ENCODE measurements around the gene AAR2. TPM values are rescaled to one million over a fixed set of nuclear protein-coding genes. Genes with fewer than 3 reads are reported as not detected.

The AAR2 gene, protein sequence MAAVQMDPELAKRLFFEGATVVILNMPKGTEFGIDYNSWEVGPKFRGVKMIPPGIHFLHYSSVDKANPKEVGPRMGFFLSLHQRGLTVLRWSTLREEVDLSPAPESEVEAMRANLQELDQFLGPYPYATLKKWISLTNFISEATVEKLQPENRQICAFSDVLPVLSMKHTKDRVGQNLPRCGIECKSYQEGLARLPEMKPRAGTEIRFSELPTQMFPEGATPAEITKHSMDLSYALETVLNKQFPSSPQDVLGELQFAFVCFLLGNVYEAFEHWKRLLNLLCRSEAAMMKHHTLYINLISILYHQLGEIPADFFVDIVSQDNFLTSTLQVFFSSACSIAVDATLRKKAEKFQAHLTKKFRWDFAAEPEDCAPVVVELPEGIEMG
- total RNA-seq, result 10 to 100 TPM; 25.3 to 27.8 TPM

DNA sequence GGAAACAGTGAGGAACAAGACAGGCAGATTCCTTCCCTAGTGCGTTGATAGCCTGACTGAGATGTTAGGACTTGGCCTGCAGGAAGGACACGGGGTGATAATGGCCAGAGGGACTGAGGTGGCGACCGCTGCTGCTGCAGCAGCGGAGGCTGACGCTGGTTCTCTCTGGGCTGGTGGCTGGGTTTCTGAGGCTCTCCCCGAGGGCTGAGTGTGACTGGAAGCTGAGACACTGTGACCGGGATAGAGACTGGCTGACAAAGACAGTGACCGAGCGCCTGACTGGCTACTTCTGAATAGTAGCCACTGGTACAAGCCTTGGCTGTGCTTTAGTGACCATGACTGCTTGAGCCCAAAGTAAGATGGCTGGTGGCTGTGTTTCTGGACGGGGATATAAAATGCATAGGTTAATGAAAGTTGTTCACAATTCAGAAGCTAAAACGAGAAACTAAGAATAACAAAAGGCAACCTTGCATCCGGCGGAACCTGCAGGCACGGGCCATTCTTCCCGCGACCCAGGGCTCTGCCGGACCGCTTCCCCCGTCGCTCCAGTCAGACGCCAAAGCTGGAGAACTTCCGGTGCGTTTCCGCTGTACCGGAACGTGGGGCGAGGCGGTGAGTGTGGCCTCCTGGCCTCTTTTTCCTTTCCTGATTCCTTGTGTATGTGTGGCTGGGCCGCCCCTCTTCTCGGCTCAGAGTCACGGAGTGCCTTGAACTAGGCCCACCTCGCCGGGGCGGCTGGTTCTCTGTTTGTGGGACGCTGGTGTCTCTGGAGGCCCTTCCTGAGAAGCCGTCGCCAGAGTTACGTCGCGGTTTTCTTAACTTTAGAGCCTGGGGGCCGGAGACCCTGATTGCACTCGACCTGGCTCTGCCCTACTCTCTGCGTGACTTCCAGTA, at the start of gene AAR2:
Gene AAR2 (plus strand): TSS at position 587 of the 894 bp plus-strand sequence. CDS start 3,391 bp downstream, outside the sequence.
- ChIA-PET POLR2A (interaction anchor here (0.6 to 1.0 kb wide), 2 partner anchors 282 to 510 kb away, joined by 4 read pairs; partner anchors contain the start of gene SCAND1), CTCF (interaction anchor here (0.6 to 1.9 kb wide), 3 partner anchors 33 to 390 kb away, joined by 3 to 4 read pairs (median 4); no protein-coding TSS in a partner anchor)

DNA sequence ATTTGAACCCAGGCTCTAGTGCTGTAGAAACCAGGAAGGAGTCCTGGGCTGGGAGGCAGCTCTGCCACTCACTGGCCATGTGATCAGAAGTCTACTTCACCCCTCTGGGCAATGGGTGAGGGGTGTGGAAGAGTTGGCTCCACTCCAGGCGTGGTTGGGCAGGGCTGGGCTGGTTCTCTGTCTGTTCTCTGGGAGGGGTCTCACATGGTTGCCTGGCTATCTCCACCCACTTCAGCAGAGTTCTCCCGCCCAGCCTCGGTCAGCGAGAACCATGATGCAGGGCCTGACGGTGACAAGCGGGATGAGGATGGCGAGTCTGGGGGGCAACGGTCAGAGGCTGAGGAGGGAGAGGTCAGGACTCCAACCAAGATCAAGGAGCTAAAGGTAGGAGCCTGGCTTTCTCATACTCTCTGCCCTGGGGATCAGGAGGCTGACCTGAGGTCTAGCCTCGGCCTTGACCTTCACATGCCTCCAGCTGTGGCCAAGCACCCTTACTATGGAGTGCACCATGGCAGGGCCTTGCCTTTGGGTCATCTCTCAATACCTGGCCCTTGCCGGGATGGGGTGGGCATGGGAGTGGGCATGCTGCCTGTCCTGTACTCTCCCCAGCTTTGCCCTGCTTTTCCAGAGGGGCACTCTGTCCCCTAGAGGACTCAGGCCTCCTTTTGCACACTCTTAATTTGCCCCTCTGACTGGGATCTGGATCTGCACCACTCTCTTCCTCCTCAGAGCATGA, 42.1 kb upstream of the AAR2 start:
- CTCF ChIA-PET, result interaction anchor here (0.9 to 3.3 kb wide), 2 partner anchors 9 to 11 kb away, joined by 3 to 13 read pairs; no protein-coding TSS in a partner anchor

GRCh38 chr20:36196676-36197075, 39.6 kb upstream of the AAR2 start:
- ChIA-PET CTCF (no interaction called here), POLR2A (no interaction called here)

More for the DNA sequence above, 42.1 kb upstream of the AAR2 start:
- POLR2A ChIA-PET, result no interaction called here

DNA sequence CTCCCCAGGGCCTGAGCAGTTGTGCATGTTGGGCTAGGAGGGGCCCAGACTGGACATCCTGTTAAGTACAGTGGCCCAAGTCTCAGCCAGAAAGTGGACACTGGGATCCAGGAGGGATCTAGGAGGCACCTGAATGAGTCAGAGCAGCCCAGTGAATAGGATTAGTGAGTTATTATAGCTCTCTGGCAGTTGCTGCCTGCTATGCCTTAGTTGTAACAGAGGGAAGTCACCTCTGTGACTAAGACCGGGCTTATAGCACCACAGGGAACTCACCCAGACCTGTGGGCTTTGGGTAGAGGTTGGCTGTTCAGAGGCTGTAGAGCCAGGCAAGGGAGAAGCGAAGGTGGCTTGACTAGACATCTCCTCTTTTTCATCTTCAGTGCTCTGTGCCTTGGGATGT, 39.0 kb upstream of the AAR2 start:
- POLR2A ChIA-PET, result no interaction called here
- CTCF ChIA-PET, result interaction anchor here (1.8 kb wide), 1 partner anchor 202 kb away, joined by 5 read pairs; no protein-coding TSS in a partner anchor

- POLR2A ChIA-PET, result no interaction called here
These were observed 36.7 kb upstream of the AAR2 start for GRCh38 chr20:36199345-36200257.

DNA sequence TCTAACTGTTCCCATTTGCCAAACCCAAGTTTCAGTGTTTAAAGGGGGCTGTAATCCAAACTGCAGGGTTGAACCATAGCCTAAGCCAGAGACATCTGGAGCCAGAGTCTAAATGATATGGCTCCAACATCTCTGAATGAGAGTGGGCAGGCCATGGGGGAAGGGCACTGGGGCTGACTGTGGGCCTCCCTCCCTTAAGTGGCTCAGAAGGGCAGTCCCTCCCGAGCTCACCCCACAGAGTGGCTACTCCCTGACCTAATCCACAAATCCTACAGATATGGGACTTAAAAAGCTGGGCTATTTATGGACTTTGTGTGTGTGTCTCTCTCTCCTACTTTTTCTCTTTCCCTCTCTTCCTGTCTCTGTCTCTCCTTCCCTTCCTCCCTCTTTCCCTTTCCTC, 35.8 kb upstream of the AAR2 start:
- POLR2A ChIA-PET, result no interaction called here
- CTCF ChIA-PET, result interaction anchor here (0.7 to 3.6 kb wide), 7 partner anchors 10 to 239 kb away, joined by 3 to 24 read pairs (median 7); no protein-coding TSS in a partner anchor

More at GRCh38 chr20:36199345-36200257, 36.7 kb upstream of the AAR2 start:
- CTCF ChIA-PET, result interaction anchor here (0.6 to 3.6 kb wide), 12 partner anchors 11 to 453 kb away, joined by 3 to 24 read pairs (median 4); no protein-coding TSS in a partner anchor

DNA sequence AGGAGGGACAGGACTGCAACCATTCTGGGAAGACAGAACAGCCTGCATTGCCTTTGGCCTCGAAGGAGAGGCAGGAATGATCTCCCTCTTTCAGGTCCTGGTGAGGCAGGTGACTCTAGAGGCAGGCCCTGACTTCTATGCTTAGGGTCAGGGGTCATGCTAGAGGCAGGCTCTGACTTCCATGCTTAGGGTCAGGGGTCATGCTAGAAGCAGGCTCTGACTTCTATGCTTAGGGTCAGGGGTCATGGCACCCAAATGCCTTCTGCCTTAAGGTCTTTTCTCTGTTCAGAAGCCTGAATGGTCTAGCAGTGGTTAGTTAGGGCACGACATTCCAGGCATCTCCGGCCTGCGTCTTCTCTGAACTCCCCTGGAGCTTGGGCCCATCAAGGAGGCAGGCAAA, 35.1 kb upstream of the AAR2 start:
- POLR2A ChIA-PET, result no interaction called here
- CTCF ChIA-PET, result interaction anchor here (1.0 to 3.6 kb wide), 3 partner anchors 12 to 238 kb away, joined by 3 to 10 read pairs (median 10); no protein-coding TSS in a partner anchor

GRCh38 chr20:36202891-36203338, 33.4 kb upstream of the AAR2 start:
- ChIA-PET POLR2A (no interaction called here), CTCF (interaction anchor here (0.5 to 2.1 kb wide), 25 partner anchors 9 to 710 kb away, joined by 3 to 20 read pairs (median 4); no protein-coding TSS in a partner anchor)

GRCh38 chr20:36203861-36204260, 32.4 kb upstream of the AAR2 start:
- ChIA-PET POLR2A (no interaction called here), CTCF (interaction anchor here (1.7 kb wide), 2 partner anchors 13 to 236 kb away, joined by 6 to 20 read pairs; no protein-coding TSS in a partner anchor)

- CTCF ChIA-PET, result no interaction called here
These were observed 31.3 kb upstream of the AAR2 start for GRCh38 chr20:36205026-36205425.

GRCh38 chr20:36206068-36206467, 30.2 kb upstream of the AAR2 start:
- ChIA-PET POLR2A (no interaction called here), CTCF (no interaction called here)

More at GRCh38 chr20:36205026-36205425, 31.3 kb upstream of the AAR2 start:
- POLR2A ChIA-PET, result no interaction called here

DNA sequence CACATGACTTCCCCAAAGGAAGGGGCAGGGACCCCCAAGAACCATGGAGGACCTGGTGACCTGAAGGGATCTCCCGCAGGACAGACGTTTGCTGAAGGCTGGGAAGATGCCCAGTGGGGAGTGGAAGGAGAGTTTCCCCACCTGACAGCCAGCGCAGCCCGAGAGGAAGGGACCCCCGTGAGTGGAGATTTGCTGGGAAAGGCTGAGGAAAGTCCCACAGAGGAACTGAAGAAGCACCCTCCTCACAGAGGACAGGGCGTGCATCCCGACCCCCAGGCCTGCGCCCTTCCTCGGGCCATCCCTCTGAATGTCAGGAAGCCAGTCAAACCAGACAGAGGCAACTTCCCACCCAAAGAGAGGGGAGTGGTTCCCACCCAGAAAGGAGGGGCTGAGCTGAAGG, 29.6 kb upstream of the AAR2 start:
- POLR2A ChIA-PET, result no interaction called here
- CTCF ChIA-PET, result no interaction called here

- ChIA-PET CTCF (no interaction called here), POLR2A (no interaction called here)
These were observed 28.7 kb upstream of the AAR2 start for GRCh38 chr20:36207602-36208001.

- CTCF ChIA-PET, result no interaction called here
- POLR2A ChIA-PET, result no interaction called here
These were observed 28.0 kb upstream of the AAR2 start for GRCh38 chr20:36208257-36208656.

DNA sequence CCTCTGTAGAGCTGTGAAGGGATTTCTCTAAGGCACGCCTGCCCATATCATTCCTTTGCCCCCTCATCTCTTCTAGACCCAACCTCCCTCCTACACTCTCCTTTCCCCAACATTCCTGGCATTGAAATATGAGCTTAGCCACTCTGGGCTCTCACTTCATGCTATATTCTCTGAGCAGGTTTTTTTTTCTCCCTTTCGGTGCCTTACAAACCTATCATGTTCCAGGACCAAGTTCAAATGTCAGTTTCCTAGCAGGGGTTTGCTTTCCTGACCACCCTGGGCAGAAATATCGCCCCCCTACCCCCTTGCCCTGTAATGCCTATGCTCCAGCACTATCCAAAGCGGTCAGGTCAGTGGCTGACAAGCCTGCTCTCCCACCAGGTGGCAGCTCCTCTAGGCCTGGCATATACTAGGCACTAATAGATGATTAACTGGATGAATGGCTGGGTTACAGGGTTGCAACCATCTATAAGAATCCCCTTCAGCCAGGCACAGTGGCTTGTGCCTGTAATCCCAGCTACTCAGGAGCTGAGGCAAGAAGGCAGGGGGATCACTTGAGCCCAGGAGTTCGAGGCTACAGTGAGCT, 25.7 kb upstream of the AAR2 start:
- CTCF ChIA-PET, result interaction anchor here (1.0 to 1.5 kb wide), 3 partner anchors 11 to 229 kb away, joined by 3 to 4 read pairs (median 4); no protein-coding TSS in a partner anchor
- POLR2A ChIA-PET, result no interaction called here

- POLR2A ChIA-PET, result no interaction called here
- CTCF ChIA-PET, result interaction anchor here (0.6 to 2.1 kb wide), 5 partner anchors 10 to 226 kb away, joined by 3 to 9 read pairs (median 4); no protein-coding TSS in a partner anchor
These were observed 22.9 kb upstream of the AAR2 start for GRCh38 chr20:36213362-36213761.

DNA sequence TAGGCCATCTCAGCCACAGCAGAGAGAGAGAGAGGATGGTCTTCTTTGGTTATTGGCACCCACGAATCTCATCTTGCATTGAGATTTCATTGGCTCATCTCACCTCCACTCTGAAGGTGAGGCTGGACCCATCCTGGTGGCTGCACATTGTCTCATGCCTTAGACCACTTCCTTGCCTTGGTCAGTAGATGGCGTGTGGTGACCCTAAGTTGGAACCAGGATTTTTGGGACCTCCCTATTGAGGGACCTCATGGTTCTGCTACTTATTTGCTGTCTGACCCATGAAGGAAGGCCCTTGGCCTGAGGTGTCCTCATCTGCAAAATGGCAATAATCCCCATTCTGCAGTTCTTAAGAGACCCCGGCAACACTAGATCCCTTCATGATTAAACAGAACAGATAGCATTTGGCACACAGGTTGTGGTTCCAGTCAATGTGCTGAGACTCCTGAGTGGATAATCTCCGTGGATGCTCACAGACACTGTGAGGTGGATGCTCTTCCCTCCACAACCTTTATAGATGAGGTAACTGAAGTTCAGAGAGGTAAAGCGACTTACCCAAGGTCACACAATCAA, 21.5 kb upstream of the AAR2 start:
- CTCF ChIA-PET, result interaction anchor here (0.9 to 2.1 kb wide), 3 partner anchors 15 to 226 kb away, joined by 3 to 9 read pairs (median 4); no protein-coding TSS in a partner anchor
- POLR2A ChIA-PET, result no interaction called here

Measured in activated CD8-positive, alpha-beta memory T cell treated with anti-CD3 and anti-CD28 coated beads for 36 hours (primary cell).